ENCODE data around the gene CHSY1. TPM values are rescaled to one million over a fixed set of nuclear protein-coding genes. Genes with fewer than 3 reads are reported as not detected.

The CHSY1 gene
- total RNA-seq, 1 donor = 40.9 TPM

DNA sequence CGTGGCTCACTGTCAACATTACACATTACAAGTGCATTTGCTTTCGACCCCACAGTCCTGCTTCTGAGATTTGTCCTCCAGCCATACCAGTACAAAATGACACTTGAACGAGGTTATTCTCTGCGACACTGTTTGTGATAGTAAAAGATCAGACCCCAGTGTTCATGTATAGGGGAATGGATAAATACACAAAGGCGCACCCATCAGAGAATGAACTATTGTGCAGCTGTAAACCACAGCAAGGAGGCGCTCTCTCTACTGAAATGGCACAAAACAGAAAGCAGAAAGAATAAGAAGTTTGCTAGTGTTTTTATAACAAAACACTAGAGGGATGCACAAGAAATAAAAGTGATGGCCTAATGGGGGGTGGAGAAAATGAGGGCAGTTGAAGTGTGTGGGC is 4.9 kb upstream of the CHSY1 start:
- H3K4me3 ChIP-seq (ENCODE audit: low read depth, low read length) = no peak overlapping the region
- DNase-seq (ENCODE audit: low read depth) = no peak
- TF ChIP-seq, protein P1, sequence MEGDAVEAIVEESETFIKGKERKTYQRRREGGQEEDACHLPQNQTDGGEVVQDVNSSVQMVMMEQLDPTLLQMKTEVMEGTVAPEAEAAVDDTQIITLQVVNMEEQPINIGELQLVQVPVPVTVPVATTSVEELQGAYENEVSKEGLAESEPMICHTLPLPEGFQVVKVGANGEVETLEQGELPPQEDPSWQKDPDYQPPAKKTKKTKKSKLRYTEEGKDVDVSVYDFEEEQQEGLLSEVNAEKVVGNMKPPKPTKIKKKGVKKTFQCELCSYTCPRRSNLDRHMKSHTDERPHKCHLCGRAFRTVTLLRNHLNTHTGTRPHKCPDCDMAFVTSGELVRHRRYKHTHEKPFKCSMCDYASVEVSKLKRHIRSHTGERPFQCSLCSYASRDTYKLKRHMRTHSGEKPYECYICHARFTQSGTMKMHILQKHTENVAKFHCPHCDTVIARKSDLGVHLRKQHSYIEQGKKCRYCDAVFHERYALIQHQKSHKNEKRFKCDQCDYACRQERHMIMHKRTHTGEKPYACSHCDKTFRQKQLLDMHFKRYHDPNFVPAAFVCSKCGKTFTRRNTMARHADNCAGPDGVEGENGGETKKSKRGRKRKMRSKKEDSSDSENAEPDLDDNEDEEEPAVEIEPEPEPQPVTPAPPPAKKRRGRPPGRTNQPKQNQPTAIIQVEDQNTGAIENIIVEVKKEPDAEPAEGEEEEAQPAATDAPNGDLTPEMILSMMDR (IDR thresholded peaks at IDR 0.05; ENCODE audit: insufficient read depth, low read length) = peak; percentile 33

DNA sequence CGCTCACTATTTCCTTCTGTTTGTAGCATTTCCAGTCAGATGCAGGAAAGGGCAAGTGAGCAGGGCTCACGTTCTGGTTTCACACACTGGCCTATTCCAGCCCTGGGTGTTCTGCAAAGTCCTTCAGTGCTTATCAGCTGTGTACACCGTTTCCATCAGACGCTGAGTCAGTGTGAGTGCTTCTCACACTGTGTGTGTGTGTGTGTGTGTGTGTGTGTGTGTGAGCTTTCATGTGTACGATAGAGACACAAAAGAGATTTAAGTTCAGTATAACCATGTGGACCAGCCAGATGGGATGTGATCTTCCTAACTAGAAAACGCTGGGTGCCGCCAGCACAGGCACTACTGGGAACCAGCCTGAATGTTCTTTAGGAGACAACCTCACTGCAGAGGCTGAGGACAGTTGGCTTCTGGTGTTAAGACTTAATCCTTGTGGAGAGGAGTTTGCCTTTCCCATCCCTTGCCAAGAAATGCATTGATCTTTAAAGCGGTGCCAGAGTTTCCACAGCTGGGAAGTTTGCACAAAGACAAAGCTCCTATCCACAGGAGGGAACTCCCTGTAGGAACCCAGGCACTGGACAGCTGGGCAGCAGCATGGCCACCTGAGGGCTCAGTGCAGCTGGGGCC is 3.9 kb upstream of the CHSY1 start:
- no peak overlapping the region for H3K4me3 ChIP-seq (ENCODE audit: low read depth, low read length)
- TF ChIP-seq, protein P1 (IDR thresholded peaks at IDR 0.05; ENCODE audit: insufficient read depth, low read length) = no peak
- DNase-seq (ENCODE audit: low read depth) = peak; percentile 86

DNA sequence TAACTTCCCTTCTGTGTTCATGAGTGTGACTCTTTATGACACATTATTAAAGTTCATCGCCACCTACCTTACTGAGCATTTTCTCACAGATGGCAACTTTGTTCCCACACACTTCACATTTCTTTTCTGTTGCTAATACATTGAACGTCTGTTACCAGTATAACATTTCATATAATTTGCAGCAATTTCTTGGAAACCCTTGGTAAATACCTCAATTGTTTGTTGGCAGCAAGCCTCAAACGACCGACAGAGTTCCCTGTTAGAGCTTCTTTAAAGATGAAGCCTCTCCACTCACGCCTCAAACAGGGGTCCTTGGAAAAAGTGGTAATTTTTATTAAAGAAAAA is 3.2 kb upstream of the CHSY1 start:
- H3K4me3 ChIP-seq (ENCODE audit: low read depth, low read length) = no peak overlapping the region
- DNase-seq (ENCODE audit: low read depth) = no peak
- TF ChIP-seq, protein P1 (IDR thresholded peaks at IDR 0.05; ENCODE audit: insufficient read depth, low read length) = no peak

DNA sequence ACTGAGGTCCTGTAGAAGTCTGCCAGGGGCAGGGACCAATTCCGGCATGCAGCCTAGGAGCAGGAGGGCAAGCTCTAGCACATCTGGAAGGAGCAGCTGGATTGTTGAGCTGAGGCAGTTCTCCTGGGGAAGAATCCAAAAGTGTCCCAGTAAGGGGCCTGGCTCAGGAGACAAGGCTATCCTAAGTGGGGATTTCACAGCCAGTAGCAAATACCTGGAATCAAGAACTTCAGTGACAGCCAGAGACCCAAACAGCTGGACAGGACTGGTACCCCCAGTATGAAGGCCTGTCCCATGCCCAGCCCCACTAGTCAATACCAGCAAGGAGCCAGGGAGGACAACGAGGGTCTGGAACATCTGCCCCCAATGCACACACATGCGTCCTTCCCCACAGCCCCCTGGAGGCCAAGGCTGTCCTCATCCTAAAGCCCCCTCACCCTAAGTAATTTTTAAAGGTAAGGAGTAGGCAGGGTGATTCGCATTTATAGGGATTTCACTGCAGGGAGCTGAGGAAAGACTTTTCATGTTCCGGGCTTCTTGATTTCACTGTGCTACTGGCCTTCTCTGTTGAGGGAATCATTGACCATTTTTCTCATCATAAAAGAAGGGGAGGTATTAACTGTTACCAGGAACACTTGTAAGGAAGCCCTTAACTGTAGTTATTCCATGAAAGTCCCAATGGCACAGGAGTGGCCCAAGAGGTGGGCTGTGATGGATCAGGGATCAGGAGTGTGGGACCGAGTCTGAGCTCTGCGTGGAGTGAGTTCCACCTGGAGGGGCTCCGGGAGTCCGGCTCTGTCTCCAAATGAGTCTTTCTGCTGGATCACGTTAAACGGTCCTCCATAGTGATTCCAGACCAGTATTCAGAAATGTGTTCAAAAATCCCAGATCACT is 2.6 kb upstream of the CHSY1 start:
- no peak for DNase-seq (ENCODE audit: low read depth)
- no peak overlapping the region for H3K4me3 ChIP-seq (ENCODE audit: low read depth, low read length)
- TF ChIP-seq, protein P1 (IDR thresholded peaks at IDR 0.05; ENCODE audit: insufficient read depth, low read length) = no peak

DNA sequence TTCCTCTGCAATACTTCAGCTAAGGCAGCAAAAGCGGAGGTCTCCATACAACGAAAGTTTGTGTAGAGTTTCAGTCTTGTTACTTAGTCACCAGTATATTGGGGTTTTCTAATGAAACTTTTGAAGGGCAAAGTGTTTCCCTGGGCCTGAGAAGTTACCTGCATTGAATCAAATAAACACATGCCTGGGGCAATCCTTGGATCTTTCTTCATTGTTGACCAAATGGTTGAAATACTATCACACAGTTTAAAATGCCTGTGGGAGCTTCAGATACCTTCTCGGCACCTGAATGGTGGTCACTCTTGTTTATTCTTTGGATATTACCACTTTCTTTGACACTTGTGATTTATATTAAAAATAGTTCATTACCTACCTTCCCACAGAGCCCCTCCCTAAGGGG is 988 bp upstream of the CHSY1 start:
- H3K4me3 ChIP-seq (ENCODE audit: low read depth, low read length) = peak overlapping the region; percentile 76
- TF ChIP-seq, protein P1 (IDR thresholded peaks at IDR 0.05; ENCODE audit: insufficient read depth, low read length) = no peak
- no peak for DNase-seq (ENCODE audit: low read depth)

DNA sequence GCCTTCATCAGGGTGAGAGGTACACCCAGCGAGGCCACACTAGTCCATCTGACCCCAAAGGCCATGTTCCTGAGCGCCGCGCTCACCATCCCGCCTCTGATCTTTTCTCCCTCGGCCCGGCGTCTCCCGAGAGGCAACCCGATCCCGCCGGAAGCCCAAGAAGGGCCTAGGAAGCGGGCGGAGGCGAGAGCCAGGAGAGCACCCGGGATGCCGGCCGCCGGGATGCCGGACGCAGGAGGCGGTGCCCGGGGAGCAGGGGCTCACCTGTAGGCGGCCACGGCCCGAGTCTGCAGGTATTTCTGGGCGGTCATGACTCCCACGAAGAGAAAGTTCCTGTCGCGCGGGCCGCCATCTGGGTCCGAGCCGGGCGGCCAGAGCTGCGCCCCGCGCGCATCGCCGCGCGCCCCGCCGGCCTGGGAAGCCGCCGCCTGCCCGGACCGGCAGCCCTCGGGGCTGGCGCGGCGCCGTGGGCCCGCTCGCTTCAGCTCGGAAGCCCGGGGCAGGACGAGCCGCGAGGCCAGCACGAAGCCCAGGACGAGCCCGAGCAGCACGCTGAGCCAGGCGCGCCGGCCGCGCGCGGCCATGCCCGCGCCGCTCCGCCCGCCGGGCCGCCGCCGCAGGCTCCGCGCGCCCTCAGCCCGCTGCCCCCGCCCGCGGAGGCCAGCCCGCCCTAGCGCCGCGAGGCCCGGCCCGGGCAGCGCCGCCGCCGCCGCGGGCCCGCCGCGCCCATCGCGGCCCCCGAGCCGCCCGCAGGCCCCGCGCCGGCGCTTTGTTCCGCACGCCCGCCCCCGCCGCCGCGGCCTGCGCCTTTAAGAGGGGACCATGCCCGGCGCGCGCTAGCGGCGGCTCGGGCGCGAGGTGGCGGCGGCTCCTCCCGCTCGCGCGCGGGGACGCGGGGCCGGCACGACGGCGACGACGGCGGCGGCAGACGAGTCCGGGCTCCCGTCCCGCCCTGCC is 697 bp downstream of the CHSY1 start:
- DNase-seq (ENCODE audit: low read depth) = no peak
- H3K4me3 ChIP-seq (ENCODE audit: low read depth, low read length) = peak overlapping the region; percentile 89
- TF ChIP-seq, protein P1 (IDR thresholded peaks at IDR 0.05; ENCODE audit: insufficient read depth, low read length) = no peak
